ENCODE results near the gene UBE3C.
A peak's percentile ranks its signal among the peaks of the same experiment; 100 is the strongest.
"Not testable (repeated sequence)": the region's sequence is repeated elsewhere in the genome, so short reads cannot be mapped to it uniquely, and the experiment has no call there.

Gene UBE3C

DNA sequence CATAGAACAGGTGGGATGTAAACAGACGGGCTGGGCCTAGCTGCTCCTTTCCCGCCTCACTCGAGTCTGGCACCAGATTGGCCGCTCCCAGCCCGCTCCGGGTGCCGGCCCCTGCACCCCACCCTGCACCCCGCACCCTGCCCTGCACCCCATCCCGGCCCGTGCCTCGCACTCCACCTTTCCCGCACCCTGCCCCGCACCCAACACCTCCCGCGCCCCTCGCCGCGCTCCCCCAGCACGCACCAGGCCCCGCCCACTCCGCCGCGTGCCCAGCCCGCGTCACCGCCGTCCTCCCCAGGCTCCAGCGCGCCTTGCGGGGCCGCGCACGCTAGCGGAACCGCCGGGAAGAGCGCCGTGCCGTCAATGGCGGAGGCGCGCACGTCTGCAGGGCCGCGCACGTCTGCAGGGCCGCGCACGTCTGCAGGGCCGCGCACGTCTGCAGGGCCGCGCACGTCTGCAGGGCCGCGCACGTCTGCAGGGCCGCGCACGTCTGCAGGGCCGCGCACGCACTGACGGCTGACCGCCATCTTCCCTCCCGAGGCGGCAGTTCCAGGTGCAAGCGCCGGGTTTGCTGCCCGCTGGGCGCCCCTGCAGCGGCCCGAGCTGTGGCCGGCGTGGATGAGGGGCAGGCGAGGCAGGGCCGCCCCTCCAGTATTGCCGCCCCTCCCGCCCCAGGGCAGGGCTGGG is at the start of gene UBE3C:
Gene UBE3C, plus strand, starts transcription at position 503 of the 687 bp plus-strand sequence. CDS start 347 bp downstream, outside the sequence.
- DNase-seq: peak; percentile 86

DNA sequence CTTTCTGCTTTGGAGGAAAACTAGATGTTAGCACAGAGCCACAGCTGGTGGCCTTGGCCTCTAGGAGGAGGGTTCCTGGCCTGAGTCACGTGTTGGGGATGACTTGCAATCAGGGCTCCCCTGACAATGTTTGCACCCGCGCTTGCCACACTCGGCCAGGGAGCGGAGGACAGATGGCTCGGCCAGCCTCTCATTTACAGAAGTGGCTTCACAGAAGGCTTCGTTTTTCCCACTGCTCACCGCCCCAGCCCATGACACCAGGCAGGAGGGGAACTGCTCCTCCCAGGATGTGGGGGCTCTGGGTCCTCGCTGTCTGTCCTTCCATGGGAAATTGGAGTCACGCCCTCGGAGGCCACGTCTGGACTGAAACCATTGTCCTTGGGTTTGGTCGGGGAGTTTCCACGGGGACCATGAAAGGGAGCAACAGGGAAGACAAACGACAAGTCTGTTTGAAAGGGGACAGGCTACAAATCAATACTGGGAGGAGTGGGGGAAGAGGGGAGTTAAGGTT is 49.6 kb upstream of the UBE3C start:
- DNase-seq: no peak

DNA sequence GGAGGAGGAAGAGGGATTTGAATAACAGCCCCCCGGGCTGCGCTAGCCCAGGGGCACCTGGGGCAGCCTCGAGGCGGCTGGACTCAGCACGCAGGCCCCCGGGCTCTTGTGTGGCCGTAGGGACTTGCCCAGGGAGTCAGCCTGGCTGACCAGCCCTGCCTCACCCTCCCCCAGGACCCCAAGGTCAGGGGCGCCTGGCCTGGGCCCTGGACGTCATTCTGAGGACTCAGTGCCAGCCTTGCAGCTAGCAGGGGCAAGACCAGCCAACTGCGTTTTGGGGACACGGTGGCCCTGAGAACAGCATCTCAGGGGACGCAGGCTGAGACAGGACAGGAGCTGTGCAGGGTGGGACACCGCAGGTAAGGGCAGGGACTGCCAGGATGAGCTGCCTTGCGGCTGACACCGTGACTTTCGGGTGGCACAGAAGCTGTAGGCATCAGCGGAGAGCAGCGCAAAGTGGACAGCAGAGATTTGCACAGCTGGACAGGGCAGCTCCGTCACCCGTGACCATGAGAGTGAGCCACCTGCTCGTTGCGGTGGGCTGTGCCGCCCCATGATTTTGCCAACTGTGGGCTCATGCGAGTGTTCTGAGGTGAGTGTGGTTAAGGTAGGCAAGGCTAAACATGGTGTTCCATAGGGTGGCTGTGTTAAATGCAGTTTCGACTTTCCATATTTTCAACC is 48.1 kb upstream of the UBE3C start:
- DNase-seq: no peak

DNA sequence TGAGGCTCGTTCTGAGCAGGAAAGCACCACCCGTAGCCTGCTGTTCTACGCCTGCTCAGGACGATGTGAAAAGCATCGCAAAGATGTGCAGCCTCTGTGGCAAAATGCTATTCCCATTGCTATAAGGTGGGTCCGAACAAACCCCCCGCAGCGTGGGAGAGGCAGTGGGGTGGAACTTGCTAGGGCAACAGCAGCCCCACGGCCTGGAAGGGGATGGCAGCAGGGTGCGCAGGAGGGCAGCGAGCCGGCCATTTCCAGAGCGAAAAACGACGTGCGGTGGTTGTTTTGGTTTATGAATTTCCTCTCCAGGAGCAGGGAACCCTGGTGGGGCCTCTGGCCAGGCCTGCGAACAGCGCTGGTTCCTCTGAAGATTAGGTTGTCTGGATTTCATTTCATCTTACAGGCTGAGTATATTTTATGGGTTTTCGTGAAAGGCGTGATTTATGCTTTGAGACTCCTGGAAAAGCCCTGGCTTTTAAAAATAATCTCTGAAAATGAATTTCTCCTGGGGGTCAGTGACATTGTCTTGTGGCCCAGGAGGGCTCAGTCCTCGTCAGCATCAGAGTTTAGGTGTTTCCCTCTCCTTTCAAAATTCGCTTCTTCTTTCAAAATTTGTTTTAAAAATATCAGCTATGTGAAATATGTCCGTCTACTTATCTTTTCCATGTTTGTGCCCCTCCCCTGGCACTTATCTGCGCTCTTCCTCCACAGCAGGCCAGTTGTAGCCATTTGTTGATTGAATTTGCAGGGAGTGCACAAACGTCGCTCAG is 42.3 kb upstream of the UBE3C start:
- DNase-seq: no peak

- no peak for DNase-seq
Observed at GRCh38 chr7:157097056-157097329, 41.7 kb upstream of the UBE3C start.

GRCh38 chr7:157097569-157097968 is 41.2 kb upstream of the UBE3C start:
- no peak for DNase-seq

DNA sequence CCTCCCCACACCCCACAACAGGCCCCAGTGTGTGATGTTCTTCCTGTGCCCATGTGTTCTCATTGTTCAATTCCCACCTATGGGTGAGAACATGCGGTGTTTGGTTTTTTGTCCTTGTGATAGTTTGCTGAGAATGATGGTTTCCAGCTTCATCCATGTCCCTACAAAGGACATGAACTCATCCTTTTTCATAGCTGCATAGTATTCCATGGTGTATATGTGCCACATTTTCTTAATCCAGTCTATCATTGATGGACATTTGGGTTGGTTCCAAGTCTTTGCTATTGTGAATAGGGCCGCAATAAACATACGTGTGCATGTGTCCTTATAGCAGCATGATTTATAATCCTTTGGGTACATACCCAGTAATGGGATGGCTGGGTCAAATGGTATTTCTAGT is 38.7 kb upstream of the UBE3C start:
- DNase-seq: not testable (repeated sequence)

DNA sequence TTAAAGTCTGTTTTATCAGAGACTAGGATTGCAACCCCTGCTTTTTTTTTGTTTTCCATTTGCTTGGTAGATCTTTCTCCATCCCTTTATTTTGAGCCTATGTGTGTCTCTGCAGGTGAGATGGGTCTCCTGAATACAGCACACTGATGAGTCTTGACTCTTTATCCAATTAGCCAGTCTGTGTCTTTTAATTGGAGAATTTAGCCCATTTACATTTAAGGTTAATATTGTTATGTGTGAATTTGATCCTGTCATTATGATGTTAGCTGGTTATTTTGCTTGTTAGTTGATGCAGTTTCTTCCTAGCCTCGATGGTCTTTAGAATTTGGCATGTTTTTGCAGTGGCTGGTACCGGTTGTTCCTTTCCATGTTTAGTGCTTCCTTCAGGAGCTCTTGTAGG is 35.1 kb upstream of the UBE3C start:
- not testable (repeated sequence) for DNase-seq

- DNase-seq: no peak
Observed at GRCh38 chr7:157111311-157111710, 27.4 kb upstream of the UBE3C start.

- no peak for DNase-seq
Observed at GRCh38 chr7:157112706-157113105, 26.0 kb upstream of the UBE3C start.

- no peak for DNase-seq
Observed at GRCh38 chr7:157113607-157114006, 25.1 kb upstream of the UBE3C start.

- no peak for DNase-seq
Observed at GRCh38 chr7:157116762-157117161, 22.0 kb upstream of the UBE3C start.

GRCh38 chr7:157117796-157118195 is 20.9 kb upstream of the UBE3C start:
- no peak for DNase-seq

- no peak for DNase-seq
Observed at GRCh38 chr7:157120181-157120580, 18.5 kb upstream of the UBE3C start.

- no peak for DNase-seq
Observed at GRCh38 chr7:157121184-157121715, 17.5 kb upstream of the UBE3C start.

DNA sequence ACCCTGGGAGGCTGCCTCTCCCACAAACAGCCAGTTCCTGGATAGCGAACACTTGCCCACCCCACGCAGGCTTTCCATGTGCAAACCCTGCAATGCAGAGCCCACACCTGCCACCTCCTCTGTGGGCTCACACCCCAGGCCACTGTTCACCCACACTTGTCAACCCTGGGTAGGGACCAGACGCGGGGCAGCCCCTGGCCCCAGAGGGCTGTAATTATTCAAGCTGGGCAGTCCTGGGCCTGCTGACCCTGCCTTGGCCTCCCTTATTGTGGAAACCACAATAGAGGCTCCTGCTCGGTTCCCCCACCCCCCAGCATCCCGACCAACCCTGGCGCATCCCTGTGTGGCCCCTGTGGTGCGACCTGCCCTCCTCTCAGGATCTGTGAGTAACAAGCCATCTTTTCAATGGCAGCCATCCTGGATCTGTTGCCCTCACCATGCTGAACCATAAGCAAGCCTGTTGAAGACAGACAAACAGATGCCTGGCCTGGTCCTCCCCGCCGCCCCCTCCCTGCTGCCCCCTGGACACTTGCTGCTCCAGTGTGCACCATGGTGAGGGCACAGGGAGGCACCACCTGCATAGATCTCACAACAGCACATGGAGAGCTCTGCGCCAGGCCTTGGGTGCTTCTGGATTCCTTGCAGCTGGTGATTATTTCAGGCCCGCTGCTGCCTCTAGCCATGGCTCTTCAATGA is 15.8 kb upstream of the UBE3C start:
- DNase-seq: no peak

- DNase-seq: no peak
Observed at GRCh38 chr7:157124690-157125089, 14.0 kb upstream of the UBE3C start.

DNA sequence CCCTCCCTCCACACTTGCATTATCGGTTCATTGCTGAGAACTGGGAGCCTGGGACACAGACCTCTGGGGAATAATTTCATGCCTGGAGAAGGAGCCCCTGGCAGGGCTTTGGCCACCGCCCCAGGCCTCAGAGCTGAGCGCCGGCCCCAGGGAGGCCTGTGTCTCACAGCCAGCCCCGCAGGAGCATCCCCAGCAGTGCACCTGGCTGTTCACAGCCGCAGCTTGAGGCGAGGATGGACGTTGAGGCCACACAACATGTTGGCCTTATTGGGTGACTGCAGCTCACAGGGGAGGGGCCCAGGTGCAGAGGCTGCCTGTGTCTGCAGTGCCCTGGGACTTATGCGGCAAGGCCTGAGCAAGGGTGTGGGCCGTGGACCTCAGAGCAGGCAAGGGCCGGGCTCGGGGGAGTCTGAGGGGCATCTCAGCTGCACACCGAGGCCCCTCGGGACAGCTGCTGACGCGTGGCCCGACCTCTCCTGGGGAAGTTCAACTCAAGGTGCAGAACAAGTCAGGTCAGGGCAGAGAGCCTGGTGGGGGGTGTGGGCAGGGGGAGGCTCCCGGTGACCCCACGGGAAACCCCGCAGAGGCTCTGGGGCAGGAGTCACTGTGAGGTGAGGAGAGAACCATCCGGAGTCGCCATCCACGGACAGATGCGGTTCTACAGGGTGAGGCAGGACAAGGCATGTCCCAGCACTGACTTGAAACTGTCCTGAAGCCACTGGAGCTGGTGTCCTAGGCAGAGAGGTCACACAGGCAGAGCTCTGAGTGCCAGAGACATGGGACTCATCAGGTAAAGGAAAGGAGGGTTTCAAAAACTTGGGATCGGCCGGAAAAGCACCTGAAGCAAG is 13.1 kb upstream of the UBE3C start:
- no peak for DNase-seq

DNA sequence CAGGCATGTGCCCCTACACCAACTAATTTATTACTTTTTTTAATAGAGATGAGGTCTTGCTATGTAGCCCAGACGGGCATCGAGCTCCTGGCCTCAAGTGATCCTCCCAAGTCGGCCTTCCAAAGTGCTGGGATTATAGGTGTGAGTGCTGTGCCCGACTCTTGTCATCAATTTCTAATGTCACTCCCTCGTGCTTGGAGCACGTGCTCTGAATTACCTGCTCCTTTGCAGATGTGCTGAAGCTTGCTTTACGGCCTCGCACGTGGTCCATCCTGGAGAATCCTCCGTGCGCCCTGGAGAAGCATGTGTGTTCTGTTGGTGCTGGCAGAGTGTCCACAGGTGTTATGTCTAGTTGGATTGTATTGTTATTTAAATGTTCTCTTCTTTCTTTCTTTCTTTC is 11.8 kb upstream of the UBE3C start:
- no peak for DNase-seq

DNA sequence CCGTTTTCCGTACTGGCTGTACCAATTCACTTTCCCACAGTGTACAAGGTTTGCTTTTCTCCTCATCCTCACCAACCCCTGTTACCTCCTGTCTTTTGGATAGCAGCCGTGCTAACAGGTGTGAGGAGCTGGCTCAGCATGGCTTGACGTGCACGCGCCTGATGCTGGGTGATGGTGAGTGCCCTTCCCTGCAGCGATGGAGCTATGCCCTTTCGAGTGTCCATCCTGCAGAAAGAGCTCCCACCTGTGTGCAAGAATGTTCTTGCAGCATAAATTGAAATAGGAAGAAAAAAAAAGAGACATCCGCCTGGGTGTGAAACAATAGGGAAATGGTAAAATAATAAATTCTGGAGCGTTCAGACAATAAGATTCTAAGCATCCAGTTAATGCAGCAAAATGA is 9.5 kb upstream of the UBE3C start:
- DNase-seq: no peak

DNA sequence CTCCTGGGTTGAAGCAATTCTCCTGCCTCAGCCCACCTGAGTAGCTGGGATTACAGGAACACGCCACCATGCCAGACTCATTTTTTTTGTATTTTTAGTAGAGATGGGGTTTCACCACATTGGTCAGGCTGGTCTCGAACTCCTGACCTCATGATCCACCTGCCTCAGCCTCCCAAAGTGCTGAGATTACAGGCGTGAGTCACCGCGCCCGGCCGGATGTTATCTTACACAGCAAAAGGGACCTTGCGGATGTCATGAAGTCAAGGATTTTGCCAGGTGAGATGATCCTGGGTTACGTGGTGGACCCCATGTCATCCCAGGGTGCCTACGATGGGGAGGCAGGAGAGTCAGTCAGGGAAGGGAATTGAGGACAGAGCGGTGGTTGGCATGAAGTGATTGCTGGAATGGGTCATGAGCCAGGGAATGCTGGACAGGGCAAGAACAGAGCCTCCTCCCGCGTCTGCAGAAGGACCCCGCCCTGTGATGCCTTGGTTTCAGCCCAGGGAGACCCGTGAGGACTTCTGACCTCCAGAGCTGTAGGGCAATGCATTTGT is 8.7 kb upstream of the UBE3C start:
- DNase-seq: no peak

- not testable (repeated sequence) for DNase-seq
Observed at GRCh38 chr7:157130849-157131248, 7.9 kb upstream of the UBE3C start.
